IMR-90 (cell line): ENCODE results near the gene ZNF728. TPM values are rescaled to one million over a fixed set of nuclear protein-coding genes. Genes with fewer than 3 reads are reported as not detected.

ENCODE experiments used
- ATAC-seq: fragments of 200-7000 bp; cut with Tn5 transposase; 2 replicates; pipeline ENCODE4 v1.9.1; 2020; ENCODE audit warnings: low read depth, mild to moderate bottlenecking, moderate library complexity
- BruUV-seq: library from RNA; stranded (reverse); fragments of 400-500 nt; replicated peaks from 2 replicates; lab custom pipeline; 2021; lab: Mats Ljungman, UMichigan
- CTCF ChIA-PET: fragments of 300-600 bp; formaldehyde crosslinking; extraction: SDS; loops from one replicate; lab custom pipeline; 2021; ENCODE audit warnings: antibody characterized with exemption; lab: Yijun Ruan, JAX
- POLR2A ChIA-PET: fragments of 300-600 bp; sonication (Branson Sonifier 250); formaldehyde crosslinking; loops from one replicate; lab custom pipeline; 2022; ENCODE audit warnings: antibody characterized with exemption; ENCODE audit not compliant: unreplicated experiment; lab: Charles Lee
- DNase-seq: peaks from one replicate; pipeline ENCODE4 v3.0.0; 2013
- H2AFZ ChIP-seq: replicated peaks from 2 replicates; pipeline ENCODE3; 2013; ENCODE audit warnings: low read length, mild to moderate bottlenecking; ENCODE audit not compliant: poor library complexity
- H2AK5ac ChIP-seq: 2 replicates; pipeline ENCODE4 v1.6.1; 2013; ENCODE audit warnings: low read depth, low read length, inconsistent platforms
- H2AK9ac ChIP-seq: replicated peaks from 2 replicates; pipeline ENCODE3; 2013; ENCODE audit warnings: mild to moderate bottlenecking, low read depth, low read length, moderate library complexity; ENCODE audit not compliant: poor library complexity
- H2BK120ac ChIP-seq: 2 replicates; pipeline ENCODE4 v1.6.1; 2013; ENCODE audit warnings: low read depth, low read length, inconsistent platforms
- H2BK15ac ChIP-seq: 3 replicates; pipeline ENCODE4 v1.6.1; 2013; ENCODE audit warnings: low read depth, low read length, inconsistent platforms
- H2BK20ac ChIP-seq: 2 replicates; pipeline ENCODE4 v1.6.1; 2013; ENCODE audit warnings: low read depth, mild to moderate bottlenecking, inconsistent platforms, low read length, moderate library complexity
- H2BK5ac ChIP-seq: 2 replicates; pipeline ENCODE4 v1.6.1; 2013; ENCODE audit warnings: mild to moderate bottlenecking, low read depth, low read length, inconsistent platforms; ENCODE audit not compliant: poor library complexity, severe bottlenecking
- H3K14ac ChIP-seq: replicated peaks from 2 replicates; pipeline ENCODE4 v1.6.1; 2013; ENCODE audit warnings: low read depth, low read length, inconsistent platforms
- H3K18ac ChIP-seq: 2 replicates; pipeline ENCODE4 v1.6.1; 2013; ENCODE audit warnings: low read depth, low read length, control low read depth
- H3K23ac ChIP-seq: 2 replicates; pipeline ENCODE4 v1.6.1; 2013; ENCODE audit warnings: low read depth, low read length, inconsistent platforms
- H3K27ac ChIP-seq: 2 replicates; pipeline ENCODE4 v1.5.1; 2013; ENCODE audit warnings: mild to moderate bottlenecking, control low read depth, low read length; ENCODE audit not compliant: insufficient read depth
- H3K27me3 ChIP-seq: 2 replicates; pipeline ENCODE4 v1.6.1; 2013; ENCODE audit warnings: low read length; ENCODE audit not compliant: control insufficient read depth, insufficient read depth
- H3K36me3 ChIP-seq: 2 replicates; pipeline ENCODE4 v1.6.1; 2013; ENCODE audit warnings: low read length, mixed read lengths; ENCODE audit not compliant: control insufficient read depth, insufficient read depth
- H3K4ac ChIP-seq: 2 replicates; pipeline ENCODE4 v1.6.1; 2013; ENCODE audit warnings: low read depth, low read length, inconsistent platforms
- H3K4me1 ChIP-seq: 2 replicates; pipeline ENCODE4 v1.6.1; 2013; ENCODE audit warnings: low read length, mixed read lengths; ENCODE audit not compliant: control insufficient read depth, insufficient read depth
- H3K4me2 ChIP-seq: 2 replicates; pipeline ENCODE4 v1.6.1; 2013; ENCODE audit warnings: low read depth, mild to moderate bottlenecking, control low read depth, low read length, moderate library complexity
- H3K4me3 ChIP-seq: 2 replicates; pipeline ENCODE4 v1.5.1; 2013; ENCODE audit warnings: low read depth, mild to moderate bottlenecking, control low read depth, low read length, moderate library complexity; ENCODE audit not compliant: insufficient read depth
- H3K56ac ChIP-seq: 2 replicates; pipeline ENCODE4 v1.6.1; 2013; ENCODE audit warnings: low read length, inconsistent platforms; ENCODE audit not compliant: insufficient read depth; ENCODE audit errors: extremely low read depth
- H3K79me1 ChIP-seq, 2 experiments: 2 replicates each; pipeline ENCODE4 v1.6.1; 2013; ENCODE audit warnings: low read length in 2 of 2, inconsistent platforms in 1 of 2, low read depth in 1 of 2
- H3K9ac ChIP-seq: 2 replicates; pipeline ENCODE4 v1.6.1; 2013; ENCODE audit warnings: low read depth, low read length, control low read depth
- H3K9me1 ChIP-seq: 2 replicates; pipeline ENCODE4 v1.6.1; 2013; ENCODE audit warnings: low read length, inconsistent platforms; ENCODE audit not compliant: insufficient read depth
- H3K9me3 ChIP-seq: 2 replicates; pipeline ENCODE4 v1.6.1; 2013; ENCODE audit warnings: low read length; ENCODE audit not compliant: control insufficient read depth, insufficient read depth
- H4K20me1 ChIP-seq: 2 replicates; pipeline ENCODE4 v1.6.1; 2013; ENCODE audit warnings: low read length, inconsistent platforms; ENCODE audit not compliant: insufficient read depth
- H4K5ac ChIP-seq: 2 replicates; pipeline ENCODE4 v1.6.1; 2013; ENCODE audit warnings: mild to moderate bottlenecking, low read depth, low read length, control low read depth
- H4K8ac ChIP-seq, 2 experiments: 2 replicates each; pipeline ENCODE4 v1.6.1; 2013; ENCODE audit warnings: low read depth in 2 of 2, low read length in 2 of 2, control low read depth in 1 of 2, inconsistent platforms in 1 of 2
- H4K91ac ChIP-seq: 2 replicates; pipeline ENCODE4 v1.6.1; 2013; ENCODE audit warnings: low read depth, low read length, inconsistent platforms; ENCODE audit not compliant: insufficient read depth
- ELK1 ChIP-seq: fragments of 150-350 bp; IDR thresholded peaks from 2 replicates; pipeline ENCODE4 v1.6.1; 2016; ENCODE audit warnings: low read depth, mild to moderate bottlenecking, low read length, moderate library complexity, borderline replicate concordance
- WGBS, 2 experiments: methylation state at CpG; one replicate each; pipeline versions ENCODE4 v1.1.5 to v1.1.7; 2013; ENCODE audit warnings: missing lambda C conversion rate in 2 of 2; ENCODE audit not compliant: insufficient read length in 1 of 2; ENCODE audit errors: extremely low coverage in 2 of 2; 5-methylcytosine and 5-hydroxymethylcytosine counted together
- dilution Hi-C: fragments of 300-500 bp; cut with HindIII; formaldehyde crosslinking; loops from one replicate; pipeline ENCODE4 v1.14.3; 2018; ENCODE audit warnings: low sequenced_read_pairs; ENCODE audit not compliant: unreplicated experiment
- in situ Hi-C: fragments of 300-500 bp; cut with MboI; formaldehyde crosslinking; loops from 3 replicates; pipeline ENCODE4 v1.14.3; 2019; ENCODE audit warnings: low sequenced_read_pairs, inconsistent platforms, mixed read lengths
- intact Hi-C: fragments of 100-400 bp; cut with micrococcal nuclease; formaldehyde crosslinking; loops from 2 replicates; pipeline ENCODE4 v1.10.0; 2022
- polyA plus RNA-seq, 3 experiments: library from polyadenylated mRNA; depleted of rRNA; stranded (reverse); fragments of >200 nt; gene quantifications; 2 replicates each; pipeline ENCODE4 v1.2.3, GENCODE V29; 2012; ENCODE audit warnings: low replicate concordance in 1 of 3
- total RNA-seq: library from RNA; depleted of rRNA; stranded (reverse); fragments of >200 nt; gene quantifications from 2 replicates; pipeline ENCODE4 v1.2.3, GENCODE V29; 2012

The ZNF728 gene
- total and polyA plus RNA-seq, 2 of the 4 experiments (the other 2 are of a cell fraction), result not detected

GRCh38 chr19:22945560-22945959 is 57.4 kb downstream of the ZNF728 start:
- ChIA-PET CTCF (no interaction called here), POLR2A (no interaction called here)
- no peak overlapping the region for H2BK120ac ChIP-seq
- H3K9me3 ChIP-seq, result peaks cover 19% of the 10 kb centered on the region
- no peak overlapping the region for H3K9ac ChIP-seq
- H2AFZ ChIP-seq, result no peak overlapping the region
- no peak overlapping the region for H2AK5ac ChIP-seq
- H4K8ac ChIP-seq, result no peak overlapping the region
- no peak overlapping the region for H3K27ac ChIP-seq
- H3K27me3 ChIP-seq, result no peaks in the 10 kb centered on the region
- no peak overlapping the region for H2AK9ac ChIP-seq
- no peaks in the 10 kb centered on the region for H3K4me1 ChIP-seq
- no peak overlapping the region for H3K23ac ChIP-seq
- no peak overlapping the region for H2BK5ac ChIP-seq
- dilution Hi-C loops (no loop called here), in situ Hi-C loops (no loop called here), intact Hi-C loops (no loop called here)
- ATAC-seq (no peak), DNase-seq (peak; percentile 16)
- no peaks in the 10 kb centered on the region for H3K79me1 ChIP-seq
- H2BK20ac ChIP-seq, result no peak overlapping the region
- H3K4me2 ChIP-seq, result no peak overlapping the region
- no peaks in the 10 kb centered on the region for H4K20me1 ChIP-seq
- H4K5ac ChIP-seq, result no peak overlapping the region
- H2BK15ac ChIP-seq, result no peak overlapping the region
- BruUV-seq, result no TSS peak
- TF ChIP-seq ELK1, result no peak
- H3K9me1 ChIP-seq, result no peaks in the 10 kb centered on the region
- no peak overlapping the region for H3K4ac ChIP-seq
- no peak overlapping the region for H4K91ac ChIP-seq
- no peak overlapping the region for H3K18ac ChIP-seq
- H3K14ac ChIP-seq, result no peak overlapping the region
- no peak overlapping the region for H3K56ac ChIP-seq
- no CpG with 5 or more reads among the region's 5 CpGs for WGBS, 2 experiments
- H3K36me3 ChIP-seq, result no peaks in the 10 kb centered on the region
- H3K4me3 ChIP-seq, result no peak overlapping the region
